ENCODE measurements around the gene TANK. TPM values are rescaled to one million over a fixed set of nuclear protein-coding genes. Genes with fewer than 3 reads are reported as not detected.

TANK gene
- total and polyA plus RNA-seq, 2 donors (not counting 3 experiments of a cell fraction or from before 2014, with no cell fraction given), result 33.3 to 83.2 TPM

- CTCF ChIA-PET, result no interaction called here
- no peak overlapping the region for H3K4me3 ChIP-seq (replicated peaks in 1 of 3; ENCODE audit: insufficient read depth in 1 of 3, low read depth in 1 of 3, low read length in 3 of 3)
- H3K9me3 ChIP-seq (replicated peaks; ENCODE audit: control insufficient read depth, insufficient read depth, low read length), result no peaks in the 10 kb centered on the region
- peaks cover 2 to 8% of the 10 kb centered on the region in 2 experiments for H3K36me3 ChIP-seq (ENCODE audit: control insufficient read depth in 2 of 2, extremely low read depth in 1 of 2, insufficient read depth in 2 of 2, low read length in 2 of 2)
- no peaks in the 10 kb centered on the region for H3K9me1 ChIP-seq (replicated peaks; ENCODE audit: control insufficient read depth, extremely low read depth, insufficient read depth, low read length)
- dilution Hi-C loops (cut with MboI; ENCODE audit: extremely low pct_ligation_motif_present, low sequenced_read_pairs) (no loop called here), intact Hi-C loops (cut with micrococcal nuclease) (no loop called here)
- H3K27me3 ChIP-seq (ENCODE audit: control insufficient read depth in 2 of 2, insufficient read depth in 2 of 2, low read length in 2 of 2), result no peaks in the 10 kb centered on the region
- no peak overlapping the region for H3K4me2 ChIP-seq (ENCODE audit: insufficient read depth, low read length)
- H4K20me1 ChIP-seq (replicated peaks; ENCODE audit: control insufficient read depth, extremely low read depth, insufficient read depth, low read length), result no peaks in the 10 kb centered on the region
- POLR2A ChIA-PET, result no interaction called here
- peaks cover 52% of the 10 kb centered on the region for H3K79me2 ChIP-seq (ENCODE audit: control insufficient read depth, insufficient read depth, low read length)
- no peak for FAIRE-seq
- H3K27ac ChIP-seq (ENCODE audit: insufficient read depth, low read depth, low read length), result no peak overlapping the region
- peaks cover 12% of the 10 kb centered on the region for H3K4me1 ChIP-seq (ENCODE audit: control insufficient read depth, extremely low read depth, insufficient read depth, low read length)
- TF ChIP-seq POLR2A (IDR thresholded peaks at IDR 0.05; ENCODE audit: low read depth, low read length), result no peak
- TF ChIP-seq FOS (IDR thresholded peaks at IDR 0.05; ENCODE audit: borderline replicate concordance, insufficient read depth, low read length), result no peak
- TF ChIP-seq MYC (IDR thresholded peaks at IDR 0.05; ENCODE audit: low read depth, low read length), result no peak
- TF ChIP-seq POLR2AphosphoS5 (IDR thresholded peaks at IDR 0.05; ENCODE audit: insufficient read depth, low read depth, low read length), result no peak
- no peak for TF ChIP-seq CTCF (IDR thresholded peaks at IDR 0.05; ENCODE audit: extremely low read depth in 1 of 2, insufficient read depth in 1 of 2, low read depth in 1 of 2, low read length in 2 of 2)
- no peak for TF ChIP-seq JUN (IDR thresholded peaks at IDR 0.05; ENCODE audit: borderline replicate concordance, insufficient read depth, insufficient read length, low read depth)
- TF ChIP-seq EZH2 (IDR thresholded peaks at IDR 0.05; ENCODE audit: borderline replicate concordance, low read depth, low read length, severe bottlenecking), result no peak
- no peak for TF ChIP-seq GATA2 (IDR thresholded peaks at IDR 0.05; ENCODE audit: insufficient read depth, insufficient read length, low read depth, low read length)
- TF ChIP-seq, protein P1, sequence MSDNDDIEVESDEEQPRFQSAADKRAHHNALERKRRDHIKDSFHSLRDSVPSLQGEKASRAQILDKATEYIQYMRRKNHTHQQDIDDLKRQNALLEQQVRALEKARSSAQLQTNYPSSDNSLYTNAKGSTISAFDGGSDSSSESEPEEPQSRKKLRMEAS (IDR thresholded peaks at IDR 0.05; ENCODE audit: insufficient read depth, insufficient read length), result no peak
- H2AFZ ChIP-seq (ENCODE audit: low read depth, low read length), result no peak overlapping the region
- no TSS peak for BruUV-seq (replicated peaks)
- DNase-seq (ENCODE audit: low read depth, low spot score), result no peak
- H3K9ac ChIP-seq (replicated peaks; ENCODE audit: extremely low read depth, insufficient read depth, low read length), result no peak overlapping the region
Observed at GRCh38 chr2:161165811-161166210, 5.6 kb downstream of the TANK start.
